ENCODE results near the gene TRNAU1AP. TPM values are rescaled to one million over a fixed set of nuclear protein-coding genes. Genes with fewer than 3 reads are reported as not detected.
A peak's percentile ranks its signal among the peaks of the same experiment; 100 is the strongest.
"Not testable (repeated sequence)": the region's sequence is repeated elsewhere in the genome, so short reads cannot be mapped to it uniquely, and the experiment has no call there.

TRNAU1AP gene
- total RNA-seq, 1 experiment from 2014 or later: 22.0 TPM

- DNase-seq (ENCODE audit: low spot score): no peak
Observed at GRCh38 chr1:28521502-28522164, 31.3 kb upstream of the TRNAU1AP start.

GRCh38 chr1:28522537-28522936, 30.3 kb upstream of the TRNAU1AP start:
- not testable (repeated sequence) for DNase-seq (ENCODE audit: low spot score)

DNA sequence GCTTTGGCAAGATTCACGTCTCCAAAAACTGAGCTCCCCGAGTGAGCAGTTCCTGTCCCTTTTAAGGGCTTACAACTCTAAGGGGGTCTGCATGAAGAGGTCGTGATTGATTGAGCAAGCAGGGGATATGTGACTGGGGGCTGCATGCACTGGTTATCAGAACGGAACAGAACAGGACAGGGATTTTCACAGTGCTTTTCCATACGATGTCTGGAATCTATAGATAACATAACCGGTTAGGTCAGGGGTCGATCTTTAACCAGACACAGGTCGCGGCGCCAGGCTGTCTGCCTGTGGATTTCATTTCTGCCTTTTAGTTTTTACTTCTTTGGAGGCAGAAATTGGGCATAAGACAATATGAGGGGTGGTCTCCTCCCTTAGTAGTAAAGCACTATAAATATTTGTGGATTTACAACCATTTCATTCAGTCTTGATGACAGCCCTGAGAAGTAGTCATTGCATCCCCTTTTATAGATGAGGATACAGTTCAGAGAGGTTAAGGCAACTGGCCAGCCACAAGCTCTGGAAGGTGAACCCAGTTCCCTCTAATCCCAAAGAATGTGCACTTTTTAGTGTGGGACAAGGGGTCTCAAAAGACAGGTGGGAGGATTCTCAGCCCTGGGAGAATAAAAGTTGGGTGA, 27.8 kb upstream of the TRNAU1AP start:
- not testable (repeated sequence) for DNase-seq (ENCODE audit: low spot score)

DNA sequence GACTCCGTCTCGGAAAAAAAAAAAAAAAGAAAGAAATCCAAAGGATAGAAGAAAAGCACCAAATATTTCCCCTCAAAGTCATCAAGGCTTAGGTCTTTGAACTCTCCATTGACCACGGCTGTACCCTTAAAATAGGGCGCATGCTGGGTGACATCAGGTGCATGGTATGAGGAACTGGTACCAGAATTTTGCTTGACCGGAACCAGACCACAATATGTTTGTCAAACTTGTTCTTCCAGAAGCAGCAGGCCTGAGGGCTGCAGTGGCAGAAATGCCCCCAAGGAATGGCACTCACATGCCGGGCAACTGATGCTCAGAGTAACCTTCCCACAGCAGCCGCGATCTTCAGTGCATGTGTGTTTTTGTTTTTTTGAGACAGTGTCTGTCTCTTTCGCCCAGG, 26.0 kb upstream of the TRNAU1AP start:
- DNase-seq (ENCODE audit: low spot score): peak; percentile 87

DNA sequence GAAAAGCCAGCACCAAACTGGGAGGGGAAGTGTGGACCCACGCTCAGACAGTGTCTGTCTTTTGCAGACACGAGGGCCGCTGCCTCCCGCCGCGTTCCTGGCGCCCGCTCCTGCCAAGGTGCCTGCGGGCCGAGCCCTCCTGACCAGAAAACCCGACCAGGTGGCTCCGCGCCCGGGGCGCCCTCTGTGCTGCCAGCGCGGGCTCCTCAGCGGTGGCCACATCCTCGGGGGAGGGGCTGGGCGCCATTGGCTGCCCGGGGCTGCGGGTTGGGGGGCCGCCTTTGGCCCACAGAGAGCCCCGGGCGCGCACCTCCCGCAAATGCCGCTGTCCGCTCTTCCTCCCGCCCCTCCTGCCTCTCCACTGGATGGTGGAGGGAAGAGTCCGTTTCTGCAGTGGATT, 22.4 kb upstream of the TRNAU1AP start:
- DNase-seq (ENCODE audit: low spot score): no peak

- DNase-seq (ENCODE audit: low spot score): no peak
Observed at GRCh38 chr1:28534671-28535070, 18.2 kb upstream of the TRNAU1AP start.

DNA sequence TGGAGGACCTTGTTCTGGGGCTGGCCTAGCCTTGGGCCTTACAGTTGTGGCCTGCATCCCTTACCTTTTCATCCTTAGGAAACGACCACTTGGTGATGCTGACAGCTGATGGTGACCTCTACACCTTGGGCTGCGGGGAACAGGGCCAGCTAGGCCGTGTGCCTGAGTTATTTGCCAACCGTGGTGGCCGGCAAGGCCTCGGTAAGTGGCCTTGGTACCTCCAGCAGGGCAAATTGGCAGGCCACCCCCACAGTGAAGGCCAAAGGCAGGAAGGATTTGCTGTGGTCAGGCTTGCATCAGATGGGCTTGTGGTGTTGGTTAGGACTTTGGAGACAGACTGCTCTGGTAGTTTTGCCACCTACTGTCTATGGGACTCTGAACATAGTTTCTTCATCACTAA, 17.7 kb upstream of the TRNAU1AP start:
- DNase-seq (ENCODE audit: low spot score): no peak

DNA sequence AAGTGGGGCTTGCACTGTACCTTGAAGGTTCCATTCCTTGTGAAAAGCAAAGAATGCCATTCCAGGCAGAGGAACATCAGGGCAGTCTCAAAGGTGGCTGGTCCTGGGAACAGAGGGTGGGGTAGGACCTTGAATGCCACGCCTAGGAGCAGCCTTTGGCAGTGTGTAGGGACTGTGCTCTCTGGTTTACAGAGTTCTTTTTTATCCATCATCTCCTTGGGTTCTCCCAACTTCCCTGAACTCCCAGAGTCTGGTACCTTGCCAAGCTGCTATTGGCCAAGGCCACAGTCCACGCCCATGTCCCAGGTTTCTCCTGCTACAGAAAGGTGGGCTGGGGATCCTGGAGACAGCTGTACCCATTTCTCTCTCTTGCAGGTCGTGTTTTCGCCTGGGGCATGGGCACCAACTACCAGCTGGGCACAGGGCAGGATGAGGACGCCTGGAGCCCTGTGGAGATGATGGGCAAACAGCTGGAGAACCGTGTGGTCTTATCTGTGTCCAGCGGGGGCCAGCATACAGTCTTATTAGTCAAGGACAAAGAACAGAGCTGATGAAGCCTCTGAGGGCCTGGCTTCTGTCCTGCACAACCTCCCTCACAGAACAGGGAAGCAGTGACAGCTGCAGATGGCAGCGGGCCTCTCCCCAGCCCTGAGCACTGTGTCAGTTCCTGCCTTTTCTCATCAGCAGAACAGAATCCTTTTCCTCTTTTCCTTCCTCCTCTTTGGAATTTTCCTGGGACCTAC, 15.3 kb upstream of the TRNAU1AP start:
- no peak for DNase-seq (ENCODE audit: low spot score)

- no peak for DNase-seq (ENCODE audit: low spot score)
Observed at GRCh38 chr1:28538286-28538685, 14.6 kb upstream of the TRNAU1AP start.

- DNase-seq (ENCODE audit: low spot score): no peak
Observed at GRCh38 chr1:28540651-28541050, 12.2 kb upstream of the TRNAU1AP start.

GRCh38 chr1:28541414-28542015, 11.4 kb upstream of the TRNAU1AP start:
- DNase-seq (ENCODE audit: low spot score): not testable (repeated sequence)

- DNase-seq (ENCODE audit: low spot score): no peak
Observed at GRCh38 chr1:28545246-28545628, 7.6 kb upstream of the TRNAU1AP start.

- no peak for DNase-seq (ENCODE audit: low spot score)
Observed at GRCh38 chr1:28548318-28548717, 4.6 kb upstream of the TRNAU1AP start.

DNA sequence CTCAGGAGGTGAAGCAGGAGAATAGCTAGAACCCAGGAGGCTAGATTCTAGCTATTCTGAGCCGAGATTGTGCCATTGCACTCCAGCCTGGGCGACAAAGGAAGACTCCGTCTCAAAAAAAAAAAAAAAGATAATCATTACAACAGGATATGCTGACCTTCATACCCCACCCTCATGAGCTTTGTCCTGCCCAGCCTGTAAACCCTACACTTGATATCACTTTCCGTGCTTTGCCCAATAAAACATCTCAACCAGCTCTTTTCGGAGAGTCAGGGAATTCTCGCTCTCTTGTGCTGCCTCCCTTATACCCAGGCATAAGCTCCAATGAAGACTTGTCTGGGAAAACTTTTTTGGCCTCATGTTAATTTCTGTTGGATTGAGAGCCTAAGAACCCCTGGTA, 1.5 kb upstream of the TRNAU1AP start:
- DNase-seq (ENCODE audit: low spot score): no peak

GRCh38 chr1:28560886-28561285, 8.0 kb downstream of the TRNAU1AP start:
- DNase-seq (ENCODE audit: low spot score): no peak

DNA sequence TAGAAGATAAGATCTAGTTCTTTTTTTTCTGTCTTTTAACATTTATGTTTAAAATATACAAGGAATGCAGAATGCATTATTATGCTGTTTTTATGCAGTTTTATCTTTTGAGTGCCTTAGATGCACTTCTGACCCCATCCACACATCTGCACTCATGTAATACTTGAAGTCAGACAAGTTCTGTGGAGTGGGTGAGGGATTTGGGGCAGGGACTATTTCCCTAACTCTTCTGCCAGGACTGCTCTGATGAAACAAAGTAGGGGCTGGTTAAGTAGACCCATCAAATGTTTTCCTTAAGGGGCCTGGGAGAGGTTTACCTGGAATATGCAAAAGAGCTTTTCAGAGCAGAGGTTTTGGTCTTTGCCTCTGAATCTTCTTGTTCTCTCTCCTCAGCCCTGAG, 11.4 kb downstream of the TRNAU1AP start:
- no peak for DNase-seq (ENCODE audit: low spot score)

- DNase-seq (ENCODE audit: low spot score): no peak
Observed at GRCh38 chr1:28565040-28565439, 12.2 kb downstream of the TRNAU1AP start.

GRCh38 chr1:28565726-28566125, 12.8 kb downstream of the TRNAU1AP start:
- DNase-seq (ENCODE audit: low spot score): no peak

GRCh38 chr1:28566931-28567330, 14.0 kb downstream of the TRNAU1AP start:
- DNase-seq (ENCODE audit: low spot score): no peak

DNA sequence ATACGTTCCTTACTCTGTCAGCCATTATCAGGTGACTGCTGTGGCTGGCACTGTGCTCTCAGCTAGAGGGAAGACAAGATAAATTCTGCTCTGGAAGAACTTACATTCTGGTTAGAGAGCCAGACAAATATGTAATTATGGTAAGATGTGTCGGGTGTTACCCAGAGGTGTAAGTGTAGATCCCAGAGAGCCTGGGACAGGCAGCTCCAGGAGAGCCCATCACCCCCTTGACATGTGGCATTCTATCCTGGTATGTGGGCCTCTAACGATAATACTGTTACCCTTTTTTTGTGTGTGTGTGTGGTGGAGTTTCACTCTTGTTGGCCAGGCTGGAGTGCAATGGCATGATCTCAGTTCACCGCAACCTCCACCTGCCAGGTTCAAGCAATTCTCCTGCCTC, 19.0 kb downstream of the TRNAU1AP start:
- no peak for DNase-seq (ENCODE audit: low spot score)

DNA sequence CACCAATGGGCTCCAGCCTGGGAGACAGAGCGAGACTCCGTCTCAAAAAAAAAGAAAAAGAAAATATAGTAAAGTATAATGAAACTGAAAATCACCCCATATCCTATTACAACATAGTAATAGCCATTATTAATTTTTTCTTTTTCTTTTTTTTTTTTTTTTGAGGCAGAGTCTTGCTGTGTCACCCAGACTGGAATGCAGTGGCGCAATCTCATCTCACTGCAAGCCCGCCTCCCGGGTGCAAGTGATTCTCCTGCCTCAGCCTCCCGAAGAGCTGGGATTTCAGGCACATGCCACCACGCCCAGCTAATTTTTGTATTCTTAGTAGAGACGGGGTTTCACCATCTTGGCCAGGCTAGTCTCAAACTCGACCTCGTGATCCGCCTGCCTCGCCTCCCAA, 20.0 kb downstream of the TRNAU1AP start:
- not testable (repeated sequence) for DNase-seq (ENCODE audit: low spot score)

GRCh38 chr1:28573564-28573963, 20.7 kb downstream of the TRNAU1AP start:
- no peak for DNase-seq (ENCODE audit: low spot score)

Measured in HT-29 (cell line).